Loucy (cell line): ENCODE results near the gene BEST4.
"Not testable (repeated sequence)": the region's sequence is repeated elsewhere in the genome, so short reads cannot be mapped to it uniquely, and the experiment has no call there.

Experiments used
- H2AFZ ChIP-seq: fragments of 200-600 bp; sonication (generic); 2 replicates; pipeline ENCODE4 v1.6.0; 2016; ENCODE audit warnings: antibody characterized with exemption, mild to moderate bottlenecking, low read length, moderate library complexity
- H3F3A ChIP-seq: fragments of 200-600 bp; 2 replicates; pipeline ENCODE4 v1.6.0; 2016; ENCODE audit warnings: antibody characterized with exemption, low read depth, mild to moderate bottlenecking
- H3K27me3 ChIP-seq: fragments of 200-600 bp; sonication (generic); 2 replicates; pipeline ENCODE4 v1.6.1; 2014; ENCODE audit warnings: low read length, mild to moderate bottlenecking; ENCODE audit not compliant: insufficient read depth, poor library complexity, severe bottlenecking
- H3K36me3 ChIP-seq: fragments of 200-600 bp; sonication (generic); 2 replicates; pipeline ENCODE4 v1.6.1; 2016; ENCODE audit warnings: low read length; ENCODE audit not compliant: insufficient read depth
- H3K4me1 ChIP-seq: fragments of 200-600 bp; sonication (generic); 2 replicates; pipeline ENCODE4 v1.5.1; 2014; ENCODE audit warnings: low read length, mild to moderate bottlenecking; ENCODE audit not compliant: insufficient read depth, poor library complexity, severe bottlenecking
- H3K4me2 ChIP-seq: fragments of 200-600 bp; sonication (generic); 2 replicates; pipeline ENCODE4 v1.6.0; 2014; ENCODE audit warnings: antibody characterized with exemption, low read length, low read depth, mild to moderate bottlenecking; ENCODE audit not compliant: poor library complexity, severe bottlenecking
- H3K4me3 ChIP-seq: fragments of 200-600 bp; sonication (generic); 2 replicates; pipeline ENCODE4 v1.5.1; 2014; ENCODE audit warnings: low read length, mild to moderate bottlenecking, mixed read lengths; ENCODE audit not compliant: poor library complexity, severe bottlenecking
- H3K79me2 ChIP-seq: fragments of 200-600 bp; sonication (generic); 2 replicates; pipeline ENCODE4 v1.6.1; 2014; ENCODE audit warnings: low read length; ENCODE audit not compliant: insufficient read depth
- H3K9ac ChIP-seq: fragments of 200-600 bp; sonication (generic); 2 replicates; pipeline ENCODE4 v1.6.0; 2014; ENCODE audit warnings: mild to moderate bottlenecking, low read depth, low read length, moderate library complexity; ENCODE audit not compliant: poor library complexity, severe bottlenecking
- H3K9me2 ChIP-seq: fragments of 200-600 bp; sonication (generic); replicated peaks from 2 replicates; pipeline ENCODE4 v1.6.1; 2016; ENCODE audit warnings: low read depth, low read length, mixed read lengths
- H3K9me3 ChIP-seq: fragments of 200-600 bp; sonication (generic); 2 replicates; pipeline ENCODE4 v1.6.1; 2014; ENCODE audit warnings: mild to moderate bottlenecking, antibody characterized with exemption, low read length, low read depth; ENCODE audit not compliant: insufficient read depth
- H4K20me1 ChIP-seq: fragments of 200-600 bp; sonication (generic); 2 replicates; pipeline ENCODE4 v1.6.0; 2014; ENCODE audit warnings: antibody characterized with exemption, low read length, mild to moderate bottlenecking; ENCODE audit not compliant: insufficient read depth, poor library complexity, severe bottlenecking
- EZH2phosphoT487 ChIP-seq: fragments of 200-600 bp; IDR thresholded peaks from 2 replicates; pipeline ENCODE4 v1.6.1; 2018; ENCODE audit warnings: antibody characterized with exemption, mild to moderate bottlenecking, moderate library complexity, borderline replicate concordance
- TF ChIP-seq, protein P1 (sequence below): fragments of 200-600 bp; sonication (generic); conservative IDR thresholded peaks from 2 replicates; pipeline ENCODE4 v1.5.1; 2014; ENCODE audit warnings: mild to moderate bottlenecking, antibody characterized with exemption, low read length

BEST4 gene

DNA sequence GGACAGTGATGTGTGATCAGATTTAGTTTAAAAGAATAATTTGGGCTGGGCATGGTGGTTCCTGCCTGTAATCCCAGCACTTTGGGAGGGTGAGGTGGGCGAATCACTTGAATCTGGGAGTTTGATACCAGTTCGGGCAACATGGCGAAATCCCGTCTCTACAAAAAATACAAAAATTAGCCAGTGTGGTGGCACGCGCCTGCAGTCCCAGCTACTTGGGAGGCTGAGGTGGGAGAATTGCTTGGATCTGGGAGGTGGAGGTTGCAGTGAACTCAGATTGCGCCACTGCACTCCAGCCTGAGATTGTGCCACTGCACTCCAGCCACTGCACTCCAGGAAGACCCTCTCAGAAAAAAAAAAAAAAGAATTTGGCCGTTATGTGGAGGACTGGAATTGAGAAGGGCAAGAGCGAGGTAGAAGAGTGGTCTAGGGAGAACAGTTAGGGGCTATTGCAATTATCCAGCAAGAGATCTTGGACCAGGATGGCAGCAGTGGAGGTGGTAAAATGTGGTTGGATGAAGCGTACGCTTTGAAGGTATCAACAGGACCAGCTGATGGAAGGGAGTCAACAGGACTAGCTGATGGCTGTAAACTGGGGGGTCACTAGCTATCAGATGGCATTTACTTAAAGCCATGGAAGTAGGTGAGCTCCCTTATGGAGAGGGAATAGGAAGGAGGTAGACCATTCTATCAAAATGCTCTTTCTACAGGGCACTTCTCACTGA is 30.0 kb upstream of the BEST4 start:
- no peak overlapping the region for H3K4me2 ChIP-seq
- TF ChIP-seq, protein P1, sequence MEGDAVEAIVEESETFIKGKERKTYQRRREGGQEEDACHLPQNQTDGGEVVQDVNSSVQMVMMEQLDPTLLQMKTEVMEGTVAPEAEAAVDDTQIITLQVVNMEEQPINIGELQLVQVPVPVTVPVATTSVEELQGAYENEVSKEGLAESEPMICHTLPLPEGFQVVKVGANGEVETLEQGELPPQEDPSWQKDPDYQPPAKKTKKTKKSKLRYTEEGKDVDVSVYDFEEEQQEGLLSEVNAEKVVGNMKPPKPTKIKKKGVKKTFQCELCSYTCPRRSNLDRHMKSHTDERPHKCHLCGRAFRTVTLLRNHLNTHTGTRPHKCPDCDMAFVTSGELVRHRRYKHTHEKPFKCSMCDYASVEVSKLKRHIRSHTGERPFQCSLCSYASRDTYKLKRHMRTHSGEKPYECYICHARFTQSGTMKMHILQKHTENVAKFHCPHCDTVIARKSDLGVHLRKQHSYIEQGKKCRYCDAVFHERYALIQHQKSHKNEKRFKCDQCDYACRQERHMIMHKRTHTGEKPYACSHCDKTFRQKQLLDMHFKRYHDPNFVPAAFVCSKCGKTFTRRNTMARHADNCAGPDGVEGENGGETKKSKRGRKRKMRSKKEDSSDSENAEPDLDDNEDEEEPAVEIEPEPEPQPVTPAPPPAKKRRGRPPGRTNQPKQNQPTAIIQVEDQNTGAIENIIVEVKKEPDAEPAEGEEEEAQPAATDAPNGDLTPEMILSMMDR, result no peak
- no peak for TF ChIP-seq EZH2phosphoT487

DNA sequence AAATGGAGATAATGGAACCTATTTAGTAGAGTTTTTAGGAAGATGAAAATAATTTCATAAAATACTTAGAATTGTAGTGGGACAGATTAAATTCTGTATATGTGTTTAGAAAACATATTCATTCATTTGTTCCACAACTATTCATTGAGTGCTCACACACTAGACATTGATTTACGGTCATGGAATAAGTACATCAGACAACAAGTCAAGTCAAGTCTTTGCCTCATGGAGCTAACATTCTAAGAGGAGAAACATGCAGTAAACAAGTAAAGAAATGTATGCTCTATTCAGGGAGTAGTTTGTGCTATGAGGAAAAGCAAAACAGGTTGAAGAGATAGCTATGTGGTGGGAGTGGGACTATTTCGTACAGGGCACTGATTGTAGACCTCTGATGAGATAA is 29.3 kb upstream of the BEST4 start:
- H3K9me2 ChIP-seq, result no peaks in the 10 kb centered on the region
- H3K4me3 ChIP-seq, result no peak overlapping the region
- no peak overlapping the region for H3K4me2 ChIP-seq
- no peaks in the 10 kb centered on the region for H3K36me3 ChIP-seq
- no peaks in the 10 kb centered on the region for H4K20me1 ChIP-seq
- H3K9me3 ChIP-seq, result no peaks in the 10 kb centered on the region
- H3K9ac ChIP-seq, result no peak overlapping the region
- peaks cover 9% of the 10 kb centered on the region for H3K4me1 ChIP-seq
- H3F3A ChIP-seq, result 0 out of 2 replicates have a peak, but pooled peaks cover 2% of the 10 kb centered on the region
- H3K27me3 ChIP-seq, result no peaks in the 10 kb centered on the region
- no peak overlapping the region for H2AFZ ChIP-seq
- TF ChIP-seq EZH2phosphoT487, result no peak
- TF ChIP-seq, protein P1, result no peak
- H3K79me2 ChIP-seq, result 0 out of 2 replicates have a peak, but pooled peaks cover 4% of the 10 kb centered on the region

More for the DNA sequence above, 30.0 kb upstream of the BEST4 start:
- no peak overlapping the region for H3K9ac ChIP-seq
- no peak overlapping the region for H2AFZ ChIP-seq
- no peaks in the 10 kb centered on the region for H4K20me1 ChIP-seq
- H3F3A ChIP-seq, result 0 out of 2 replicates have a peak, but pooled peaks cover 2% of the 10 kb centered on the region
- H3K9me2 ChIP-seq, result no peaks in the 10 kb centered on the region
- H3K9me3 ChIP-seq, result no peaks in the 10 kb centered on the region
- no peaks in the 10 kb centered on the region for H3K27me3 ChIP-seq
- H3K36me3 ChIP-seq, result no peaks in the 10 kb centered on the region
- H3K4me1 ChIP-seq, result peaks cover 9% of the 10 kb centered on the region
- H3K4me3 ChIP-seq, result no peak overlapping the region
- 0 out of 2 replicates have a peak, but pooled peaks cover 4% of the 10 kb centered on the region for H3K79me2 ChIP-seq

DNA sequence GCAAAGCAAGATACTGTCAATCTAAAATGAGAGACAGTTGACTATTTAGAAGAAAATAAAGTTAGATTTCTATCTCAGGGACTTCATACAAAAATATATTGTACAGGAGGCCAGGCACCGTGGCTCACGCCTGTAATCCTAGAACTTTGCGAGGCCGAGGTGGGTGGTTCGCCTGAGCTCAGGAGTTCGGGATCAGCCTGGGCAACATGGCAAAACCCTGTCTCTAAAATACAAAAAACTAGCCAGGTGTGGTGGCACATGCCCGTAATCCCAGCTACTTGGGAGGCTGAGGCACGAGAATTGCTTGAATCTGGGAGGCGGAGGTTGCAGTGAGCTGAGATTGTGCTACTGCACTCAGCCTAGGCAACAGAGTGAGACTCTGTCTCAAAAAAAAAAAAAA is 28.0 kb upstream of the BEST4 start:
- not testable (repeated sequence) for H4K20me1 ChIP-seq, H3K4me1 ChIP-seq, H3K9me3 ChIP-seq, H3K36me3 ChIP-seq, H2AFZ ChIP-seq, H3K27me3 ChIP-seq, H3K9me2 ChIP-seq, H3F3A ChIP-seq, H3K9ac ChIP-seq, H3K4me3 ChIP-seq, H3K4me2 ChIP-seq, H3K79me2 ChIP-seq
